ENCODE results near the gene BRPF1. TPM values are rescaled to one million over a fixed set of nuclear protein-coding genes. Genes with fewer than 3 reads are reported as not detected.

Gene BRPF1
- total and polyA plus RNA-seq, 4 donors = 2.0 to 11.2 (median 6.5) TPM

DNA sequence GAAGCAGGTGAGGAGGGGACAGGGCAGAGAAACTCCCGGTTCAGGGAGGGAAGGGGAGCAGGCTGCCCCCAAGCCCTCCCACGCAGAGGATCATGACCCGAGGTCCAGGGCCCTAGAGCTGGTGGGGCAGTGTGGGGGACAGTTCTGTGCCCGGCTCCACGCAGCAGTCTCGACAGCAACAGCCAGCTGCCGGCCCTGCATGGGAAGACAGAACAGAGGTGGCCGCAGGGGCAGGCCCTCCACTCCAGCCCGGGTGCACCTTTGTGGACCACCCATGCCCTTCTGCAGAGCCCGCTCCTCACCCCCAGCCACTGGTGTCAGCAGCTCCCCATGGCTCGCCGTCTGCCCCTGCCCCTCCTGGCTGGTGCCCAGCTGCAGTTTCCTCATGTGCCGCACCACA, 25.9 kb downstream of the BRPF1 start:
- TF ChIP-seq HNF4A (conservative IDR thresholded peaks at IDR 0.05) (no peak), YY1 (IDR thresholded peaks at IDR 0.05) (no peak), JUND (IDR thresholded peaks at IDR 0.05) (no peak), EGR1 (IDR thresholded peaks at IDR 0.05; ENCODE audit: low read depth in 2 of 2) (no peak), TAF1 (conservative IDR thresholded peaks at IDR 0.05) (no peak), HNF4G (IDR thresholded peaks at IDR 0.05) (no peak), ATF3 (IDR thresholded peaks at IDR 0.05) (no peak), FOXA2 (IDR thresholded peaks at IDR 0.05) (no peak), ZBTB33 (IDR thresholded peaks at IDR 0.05) (no peak), FOXA1 (IDR thresholded peaks at IDR 0.05) (no peak), RAD21 (IDR thresholded peaks at IDR 0.05) (no peak), NR2F2 (IDR thresholded peaks at IDR 0.05) (no peak), SP1 (IDR thresholded peaks at IDR 0.05) (no peak), GABPA (IDR thresholded peaks at IDR 0.05 in 1 of 2, conservative IDR thresholded peaks at IDR 0.05 in 1 of 2) (no peak), RXRA (IDR thresholded peaks at IDR 0.05) (no peak)
- TF ChIP-seq, protein P1, sequence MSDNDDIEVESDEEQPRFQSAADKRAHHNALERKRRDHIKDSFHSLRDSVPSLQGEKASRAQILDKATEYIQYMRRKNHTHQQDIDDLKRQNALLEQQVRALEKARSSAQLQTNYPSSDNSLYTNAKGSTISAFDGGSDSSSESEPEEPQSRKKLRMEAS (IDR thresholded peaks at IDR 0.05) = no peak
- TF ChIP-seq, protein P2, sequence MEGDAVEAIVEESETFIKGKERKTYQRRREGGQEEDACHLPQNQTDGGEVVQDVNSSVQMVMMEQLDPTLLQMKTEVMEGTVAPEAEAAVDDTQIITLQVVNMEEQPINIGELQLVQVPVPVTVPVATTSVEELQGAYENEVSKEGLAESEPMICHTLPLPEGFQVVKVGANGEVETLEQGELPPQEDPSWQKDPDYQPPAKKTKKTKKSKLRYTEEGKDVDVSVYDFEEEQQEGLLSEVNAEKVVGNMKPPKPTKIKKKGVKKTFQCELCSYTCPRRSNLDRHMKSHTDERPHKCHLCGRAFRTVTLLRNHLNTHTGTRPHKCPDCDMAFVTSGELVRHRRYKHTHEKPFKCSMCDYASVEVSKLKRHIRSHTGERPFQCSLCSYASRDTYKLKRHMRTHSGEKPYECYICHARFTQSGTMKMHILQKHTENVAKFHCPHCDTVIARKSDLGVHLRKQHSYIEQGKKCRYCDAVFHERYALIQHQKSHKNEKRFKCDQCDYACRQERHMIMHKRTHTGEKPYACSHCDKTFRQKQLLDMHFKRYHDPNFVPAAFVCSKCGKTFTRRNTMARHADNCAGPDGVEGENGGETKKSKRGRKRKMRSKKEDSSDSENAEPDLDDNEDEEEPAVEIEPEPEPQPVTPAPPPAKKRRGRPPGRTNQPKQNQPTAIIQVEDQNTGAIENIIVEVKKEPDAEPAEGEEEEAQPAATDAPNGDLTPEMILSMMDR (IDR thresholded peaks at IDR 0.05; ENCODE audit: low read depth, low read length, missing input control) = no peak
- TF ChIP-seq, protein P3, sequence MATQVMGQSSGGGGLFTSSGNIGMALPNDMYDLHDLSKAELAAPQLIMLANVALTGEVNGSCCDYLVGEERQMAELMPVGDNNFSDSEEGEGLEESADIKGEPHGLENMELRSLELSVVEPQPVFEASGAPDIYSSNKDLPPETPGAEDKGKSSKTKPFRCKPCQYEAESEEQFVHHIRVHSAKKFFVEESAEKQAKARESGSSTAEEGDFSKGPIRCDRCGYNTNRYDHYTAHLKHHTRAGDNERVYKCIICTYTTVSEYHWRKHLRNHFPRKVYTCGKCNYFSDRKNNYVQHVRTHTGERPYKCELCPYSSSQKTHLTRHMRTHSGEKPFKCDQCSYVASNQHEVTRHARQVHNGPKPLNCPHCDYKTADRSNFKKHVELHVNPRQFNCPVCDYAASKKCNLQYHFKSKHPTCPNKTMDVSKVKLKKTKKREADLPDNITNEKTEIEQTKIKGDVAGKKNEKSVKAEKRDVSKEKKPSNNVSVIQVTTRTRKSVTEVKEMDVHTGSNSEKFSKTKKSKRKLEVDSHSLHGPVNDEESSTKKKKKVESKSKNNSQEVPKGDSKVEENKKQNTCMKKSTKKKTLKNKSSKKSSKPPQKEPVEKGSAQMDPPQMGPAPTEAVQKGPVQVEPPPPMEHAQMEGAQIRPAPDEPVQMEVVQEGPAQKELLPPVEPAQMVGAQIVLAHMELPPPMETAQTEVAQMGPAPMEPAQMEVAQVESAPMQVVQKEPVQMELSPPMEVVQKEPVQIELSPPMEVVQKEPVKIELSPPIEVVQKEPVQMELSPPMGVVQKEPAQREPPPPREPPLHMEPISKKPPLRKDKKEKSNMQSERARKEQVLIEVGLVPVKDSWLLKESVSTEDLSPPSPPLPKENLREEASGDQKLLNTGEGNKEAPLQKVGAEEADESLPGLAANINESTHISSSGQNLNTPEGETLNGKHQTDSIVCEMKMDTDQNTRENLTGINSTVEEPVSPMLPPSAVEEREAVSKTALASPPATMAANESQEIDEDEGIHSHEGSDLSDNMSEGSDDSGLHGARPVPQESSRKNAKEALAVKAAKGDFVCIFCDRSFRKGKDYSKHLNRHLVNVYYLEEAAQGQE (IDR thresholded peaks at IDR 0.05) = no peak
- Histone ChIP-seq H3K9me3 (ENCODE audit: control insufficient read depth in 4 of 4, low read length in 3 of 4) (no peaks in the 10 kb centered on the region), H3K4me1 (ENCODE audit: control insufficient read depth in 4 of 4, insufficient read depth in 4 of 4, low read length in 3 of 4) (peaks cover 0 to 5% (median 0%) of the 10 kb centered on the region in 4 donors), H3K36me3 (ENCODE audit: control insufficient read depth in 4 of 4, insufficient read depth in 3 of 4, low read depth in 1 of 4, low read length in 3 of 4) (peaks cover 19 to 57% (median 40%) of the 10 kb centered on the region in 4 donors), H3K27ac (ENCODE audit: low read depth in 1 of 2, low read length in 2 of 2) (no peak overlapping the region), H3K27me3 (ENCODE audit: control insufficient read depth in 4 of 4, insufficient read depth in 4 of 4, low read length in 3 of 4) (no peaks in the 10 kb centered on the region), H3K9ac (ENCODE audit: low read depth in 1 of 2, low read length in 2 of 2) (no peak overlapping the region), H3K4me3 (ENCODE audit: low read depth in 1 of 3, low read length in 3 of 3) (no peak overlapping the region)
- no peak for DNase-seq (ENCODE audit: low spot score)
- 95% methylated on average over 13 of the region's 13 CpGs for WGBS
